NT2/D1 (cell line): ENCODE measurements around the gene LRCH4.

ENCODE experiments used
- DNase-seq: peaks from one replicate; pipeline ENCODE4 v3.0.0-alpha.2; 2011; ENCODE audit warnings: low read depth, low spot score
- H3K27me3 ChIP-seq: 2 replicates; pipeline ENCODE4 v1.6.0; 2011; ENCODE audit warnings: mild to moderate bottlenecking; ENCODE audit not compliant: insufficient read length, insufficient read depth
- H3K36me3 ChIP-seq: 2 replicates; pipeline ENCODE4 v1.6.1; 2011; ENCODE audit warnings: mild to moderate bottlenecking, low read length, mixed read lengths; ENCODE audit not compliant: insufficient read depth, insufficient read length
- H3K4me1 ChIP-seq: 2 replicates; pipeline ENCODE4 v1.5.1; 2011; ENCODE audit not compliant: insufficient read depth, insufficient read length
- H3K4me3 ChIP-seq: 2 replicates; pipeline ENCODE4 v1.5.1; 2011; ENCODE audit warnings: low read depth; ENCODE audit not compliant: insufficient read length
- H3K9ac ChIP-seq: 2 replicates; pipeline ENCODE4 v1.6.0; 2011; ENCODE audit warnings: low read depth; ENCODE audit not compliant: insufficient read length
- H3K9me3 ChIP-seq: 2 replicates; pipeline ENCODE4 v1.5.1; 2011; ENCODE audit warnings: mild to moderate bottlenecking, low read length; ENCODE audit not compliant: insufficient read depth
- SUZ12 ChIP-seq: IDR thresholded peaks from 2 replicates; pipeline ENCODE4 v1.6.1; 2011; ENCODE audit not compliant: insufficient read length, insufficient read depth; ENCODE audit errors: extremely low read depth
- YY1 ChIP-seq: IDR thresholded peaks from 2 replicates; pipeline ENCODE4 v1.6.1; 2011; ENCODE audit not compliant: insufficient read length, insufficient read depth
- ZNF274 ChIP-seq: IDR thresholded peaks from 2 replicates; pipeline ENCODE4 v1.6.1; 2011; ENCODE audit warnings: mild to moderate bottlenecking, low read depth, low read length

The LRCH4 gene

DNA sequence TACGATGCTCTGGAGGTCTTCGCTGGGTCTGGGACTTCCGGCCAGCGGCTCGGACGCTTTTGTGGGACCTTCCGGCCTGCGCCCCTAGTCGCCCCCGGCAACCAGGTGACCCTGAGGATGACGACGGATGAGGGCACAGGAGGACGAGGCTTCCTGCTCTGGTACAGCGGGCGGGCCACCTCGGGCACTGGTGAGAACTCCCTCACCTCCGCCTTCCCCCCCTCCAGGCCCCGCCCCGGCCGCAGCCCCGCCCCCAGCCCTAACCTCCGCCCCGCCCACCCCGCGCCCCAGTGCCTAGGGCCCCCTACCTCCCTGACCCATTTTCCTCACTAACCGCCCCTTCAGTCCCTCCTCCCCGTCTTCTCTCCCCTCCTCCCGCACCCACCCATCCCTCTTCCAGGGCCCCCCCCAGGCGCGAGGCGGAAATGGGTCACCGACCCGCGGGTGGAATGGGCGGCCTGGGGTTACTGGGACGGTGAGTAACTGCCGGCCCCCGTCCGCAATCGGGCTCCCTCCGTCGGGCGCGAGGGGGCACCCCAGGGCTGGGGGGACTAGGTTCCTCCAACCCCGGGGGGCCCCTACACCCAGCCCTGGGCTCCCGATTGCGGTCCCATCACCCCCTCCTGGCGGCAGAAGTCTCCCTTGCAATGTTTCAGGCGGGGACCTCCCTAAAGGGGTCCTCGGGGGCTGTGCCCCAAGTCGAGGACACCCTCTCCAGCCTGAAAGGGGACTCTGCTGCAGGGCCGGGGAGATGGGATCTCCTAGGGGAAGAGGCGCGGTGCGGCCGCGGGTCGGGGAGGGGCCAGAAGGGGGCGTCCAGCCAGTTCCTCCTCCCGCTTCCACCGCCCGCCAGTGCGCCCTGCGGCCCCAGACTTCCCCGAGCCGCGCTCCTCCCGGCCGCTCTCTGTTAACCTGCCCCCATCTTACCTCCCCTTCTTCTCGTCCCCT lies 18.4 kb upstream of the LRCH4 start:
- DNase-seq = no peak
- Histone ChIP-seq H3K4me1 (peaks cover 11% of the 10 kb centered on the region), H3K9me3 (no peaks in the 10 kb centered on the region), H3K36me3 (peaks cover 17% of the 10 kb centered on the region), H3K9ac (peak overlapping the region; percentile 81), H3K4me3 (peak overlapping the region; percentile 55), H3K27me3 (peaks cover 6% of the 10 kb centered on the region)
- TF ChIP-seq YY1 (no peak), SUZ12 (no peak), ZNF274 (no peak)

DNA sequence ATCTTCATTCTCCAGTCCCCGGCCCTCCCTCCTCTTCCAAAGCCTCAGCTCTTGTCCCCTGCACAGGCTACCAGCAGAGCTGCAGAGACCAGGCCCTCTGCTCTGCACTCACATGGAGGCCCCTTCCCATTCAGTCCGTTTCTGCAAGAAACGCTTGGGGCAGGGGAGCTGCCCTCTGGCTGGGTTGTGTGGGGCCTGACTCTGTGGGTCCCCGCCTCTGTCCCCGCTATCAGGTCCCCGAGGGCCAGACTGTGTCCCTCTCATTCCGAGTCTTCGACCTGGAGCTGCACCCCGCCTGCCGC lies 17.7 kb upstream of the LRCH4 start:
- no peaks in the 10 kb centered on the region for H3K9me3 ChIP-seq
- peaks cover 17% of the 10 kb centered on the region for H3K36me3 ChIP-seq
- TF ChIP-seq ZNF274 = no peak
- no peak for TF ChIP-seq SUZ12
- TF ChIP-seq YY1 = no peak
- H3K9ac ChIP-seq = peak overlapping the region; percentile 81
- no peak for DNase-seq
- peaks cover 6% of the 10 kb centered on the region for H3K27me3 ChIP-seq
- H3K4me1 ChIP-seq = peaks cover 11% of the 10 kb centered on the region
- H3K4me3 ChIP-seq = peak overlapping the region; percentile 55

DNA sequence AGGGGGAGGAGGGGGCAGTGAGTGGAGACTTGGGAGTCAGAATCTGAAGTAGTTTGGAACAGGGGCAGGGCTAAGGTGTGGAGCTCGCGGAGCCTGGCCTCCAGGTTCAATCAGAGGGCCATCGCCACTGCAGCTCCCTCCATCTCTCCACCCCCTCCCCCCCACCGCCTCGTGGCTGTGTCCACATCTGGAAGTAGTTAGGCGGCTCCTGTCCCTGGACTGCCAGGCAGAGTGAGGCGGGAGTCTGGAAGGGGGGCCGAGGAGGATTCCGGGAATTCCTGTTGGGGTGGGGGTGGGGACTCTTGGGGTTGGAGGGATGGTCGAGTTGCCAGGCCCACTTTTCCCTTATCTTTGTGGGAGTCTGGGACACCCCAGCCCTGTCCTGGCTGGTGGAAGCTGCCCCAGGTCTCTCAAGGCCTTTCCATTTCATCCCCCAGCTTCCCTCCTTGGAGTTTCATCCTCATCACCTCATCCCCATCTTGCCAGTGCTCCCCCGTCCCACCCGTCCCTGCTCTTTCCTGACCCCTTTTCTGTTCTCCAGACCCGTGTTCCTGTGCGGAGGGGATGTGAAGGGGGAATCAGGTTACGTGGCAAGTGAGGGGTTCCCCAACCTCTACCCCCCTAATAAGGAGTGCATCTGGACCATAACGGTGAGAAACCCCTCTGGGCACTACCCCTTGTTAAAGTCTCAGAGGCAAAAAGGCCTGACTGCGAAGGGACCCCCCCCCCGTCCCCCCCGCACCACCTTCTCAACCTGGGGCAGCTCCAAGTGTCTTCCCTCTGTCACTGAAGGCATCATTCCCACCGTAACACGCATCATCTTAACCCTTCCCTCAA lies 17.2 kb upstream of the LRCH4 start:
- peaks cover 11% of the 10 kb centered on the region for H3K4me1 ChIP-seq
- peak overlapping the region; percentile 81 for H3K9ac ChIP-seq
- H3K36me3 ChIP-seq = peaks cover 17% of the 10 kb centered on the region
- TF ChIP-seq ZNF274 = no peak
- no peaks in the 10 kb centered on the region for H3K9me3 ChIP-seq
- peak; percentile 80 for DNase-seq
- H3K27me3 ChIP-seq = peaks cover 6% of the 10 kb centered on the region
- peak overlapping the region; percentile 55 for H3K4me3 ChIP-seq

DNA sequence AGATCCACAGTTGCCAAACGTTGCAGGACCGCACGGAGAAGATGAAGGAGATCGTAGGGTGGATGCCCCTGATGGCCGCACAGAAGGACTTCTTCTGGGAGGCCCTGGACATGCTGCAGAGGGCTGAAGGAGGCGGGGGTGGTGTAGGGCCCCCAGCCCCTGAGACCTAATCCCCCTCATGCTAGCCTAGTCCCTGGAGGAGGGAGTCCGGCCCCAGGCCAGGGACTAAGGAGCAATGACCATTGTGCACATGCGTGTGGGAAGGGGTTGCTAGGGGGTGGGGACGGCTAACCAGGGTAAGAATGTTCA lies 14.8 kb upstream of the LRCH4 start:
- TF ChIP-seq YY1 (no peak), SUZ12 (no peak), ZNF274 (no peak)
- Histone ChIP-seq H3K36me3 (peaks cover 6% of the 10 kb centered on the region), H3K27me3 (peaks cover 6% of the 10 kb centered on the region), H3K9me3 (no peaks in the 10 kb centered on the region), H3K4me1 (peaks cover 10% of the 10 kb centered on the region), H3K9ac (no peak overlapping the region), H3K4me3 (no peak overlapping the region)
- DNase-seq = no peak

DNA sequence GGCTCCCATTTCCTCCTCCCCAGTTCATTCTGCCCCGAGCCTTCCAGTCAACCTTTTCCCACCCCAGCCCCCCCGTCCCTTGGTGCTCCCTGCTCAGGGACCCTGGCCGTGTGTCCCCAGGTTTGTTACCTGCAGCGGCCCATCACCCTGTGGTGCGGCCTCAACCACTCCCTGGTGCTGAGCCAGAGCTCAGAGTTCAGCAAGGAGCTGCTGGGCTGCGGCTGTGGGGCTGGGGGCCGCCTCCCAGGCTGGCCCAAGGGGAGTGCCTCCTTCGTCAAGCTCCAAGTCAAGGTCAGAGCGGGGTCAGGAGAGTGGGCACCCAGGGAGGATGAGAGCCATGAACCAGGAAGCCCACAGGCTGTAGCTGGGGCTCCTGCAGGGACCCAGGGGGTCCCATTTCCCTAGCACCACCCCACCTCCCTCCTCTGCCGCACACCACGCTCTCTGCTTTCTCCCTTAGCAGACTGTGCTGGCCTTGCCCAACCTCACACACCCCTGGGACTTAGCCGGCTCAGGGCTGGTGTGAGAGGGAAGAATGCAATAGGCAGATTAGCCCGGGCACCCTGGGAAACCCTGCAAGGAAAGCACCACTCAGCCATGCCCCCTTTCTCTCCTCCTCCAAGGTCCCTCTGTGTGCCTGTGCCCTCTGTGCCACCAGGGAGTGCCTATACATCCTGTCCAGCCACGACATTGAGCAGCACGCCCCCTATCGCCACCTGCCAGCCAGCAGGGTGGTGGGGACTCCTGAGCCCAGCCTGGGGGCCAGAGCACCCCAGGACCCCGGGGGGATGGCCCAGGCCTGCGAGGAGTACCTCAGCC lies 14.2 kb upstream of the LRCH4 start:
- Histone ChIP-seq H3K4me1 (peaks cover 9% of the 10 kb centered on the region), H3K27me3 (peaks cover 2% of the 10 kb centered on the region), H3K4me3 (no peak overlapping the region), H3K9ac (no peak overlapping the region), H3K36me3 (peaks cover 9% of the 10 kb centered on the region), H3K9me3 (no peaks in the 10 kb centered on the region)
- no peak for DNase-seq
- no peak for TF ChIP-seq SUZ12
- no peak for TF ChIP-seq ZNF274
- TF ChIP-seq YY1 = no peak

DNA sequence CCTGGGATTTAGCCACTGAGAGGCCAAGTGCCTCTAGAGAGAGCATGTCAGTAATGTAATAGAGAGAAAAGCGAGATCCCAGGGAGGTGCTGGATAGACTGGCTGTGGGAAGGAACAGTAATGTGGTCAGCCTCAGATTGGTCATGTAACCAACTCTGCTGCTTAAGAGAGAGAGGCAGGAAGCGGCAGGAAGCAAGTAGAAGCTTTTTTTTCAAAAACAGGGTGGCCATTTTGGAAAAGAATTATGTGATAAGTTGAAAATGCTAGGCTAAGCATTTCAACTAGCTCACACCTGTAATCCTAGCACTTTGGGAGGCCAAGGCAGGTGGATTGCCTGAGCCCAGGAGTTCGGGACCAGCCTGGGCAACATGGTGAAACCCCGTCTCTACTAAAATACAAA lies 12.5 kb upstream of the LRCH4 start:
- no peak overlapping the region for H3K4me3 ChIP-seq
- peaks cover 9% of the 10 kb centered on the region for H3K36me3 ChIP-seq
- no peak overlapping the region for H3K9ac ChIP-seq
- no peaks in the 10 kb centered on the region for H3K9me3 ChIP-seq
- H3K4me1 ChIP-seq = peaks cover 9% of the 10 kb centered on the region
- TF ChIP-seq ZNF274 (no peak), YY1 (no peak), SUZ12 (no peak)
- DNase-seq = no peak
- no peaks in the 10 kb centered on the region for H3K27me3 ChIP-seq

DNA sequence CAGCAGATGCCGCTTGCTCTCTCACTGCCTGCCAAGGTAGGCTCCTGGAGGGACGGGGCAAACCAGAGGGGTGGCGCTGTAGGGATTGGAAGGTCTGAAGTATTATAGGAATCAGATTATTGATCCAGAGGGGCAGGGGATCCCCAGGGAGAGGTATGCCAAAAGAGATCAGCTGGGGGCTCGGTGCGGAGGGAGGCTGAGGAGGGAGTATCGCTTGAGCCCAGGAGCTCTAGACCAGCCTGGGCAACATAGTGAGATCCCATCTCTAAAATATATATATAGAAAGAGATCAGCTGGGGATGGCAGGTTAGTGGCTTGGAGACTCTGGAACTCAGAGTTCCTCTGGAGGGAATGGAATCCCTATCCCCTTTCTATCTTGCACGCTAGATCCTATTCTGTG lies 9.3 kb upstream of the LRCH4 start:
- H3K9ac ChIP-seq = no peak overlapping the region
- no peaks in the 10 kb centered on the region for H3K9me3 ChIP-seq
- H3K4me3 ChIP-seq = no peak overlapping the region
- H3K36me3 ChIP-seq = peaks cover 9% of the 10 kb centered on the region
- peaks cover 12% of the 10 kb centered on the region for H3K4me1 ChIP-seq
- TF ChIP-seq YY1 (no peak), ZNF274 (no peak), SUZ12 (no peak)
- DNase-seq = no peak
- no peaks in the 10 kb centered on the region for H3K27me3 ChIP-seq
